Stimulated activated CD4-positive, alpha-beta T cell treated with anti-CD3 and anti-CD28 coated beads, Interleukin-12 subunit alpha, Interleukin-12 subunit beta, amount 100 ng/mL, for 24 hours (primary cell): Measurements from ENCODE around the gene ZNF692.
A peak's percentile ranks its signal among the peaks of the same experiment; 100 is the strongest.
"Not testable (repeated sequence)": the region's sequence is repeated elsewhere in the genome, so short reads cannot be mapped to it uniquely, and the experiment has no call there.

ENCODE experiments used
- DNase-seq, 2 experiments: peaks; one replicate each; pipeline ENCODE4 v3.0.0-alpha.2; 2020; ENCODE audit warnings: low read depth in 2 of 2

The ZNF692 gene

GRCh38 chr1:248810000-248810726 is 48.7 kb downstream of the ZNF692 start:
- no peak for DNase-seq

- no peak for DNase-seq
Measured at GRCh38 chr1:248808876-248809275, 50.0 kb downstream of the ZNF692 start.

- DNase-seq: peak in 1 of 2 experiments; percentile 47
Measured at GRCh38 chr1:248807067-248807737, 51.7 kb downstream of the ZNF692 start.

- no peak for DNase-seq
Measured at GRCh38 chr1:248805876-248806275, 53.0 kb downstream of the ZNF692 start.

GRCh38 chr1:248804771-248805681 is 53.9 kb downstream of the ZNF692 start:
- DNase-seq: no peak

- not testable (repeated sequence) for DNase-seq
Measured at GRCh38 chr1:248803501-248803900, 55.4 kb downstream of the ZNF692 start.

GRCh38 chr1:248802454-248802853 is 56.4 kb downstream of the ZNF692 start:
- DNase-seq: no peak

GRCh38 chr1:248800459-248800858 is 58.4 kb downstream of the ZNF692 start:
- no peak for DNase-seq
